HEK293 (cell line): ENCODE data around the gene GIGYF1.
A peak's percentile ranks its signal among the peaks of the same experiment; 100 is the strongest.

Experiments used
- CTCF ChIA-PET: fragments of 350-600 bp; formaldehyde crosslinking; extraction: SDS; loops from one replicate; lab custom pipeline; 2021; ENCODE audit warnings: antibody characterized with exemption; lab: Yijun Ruan, JAX
- POLR2A ChIA-PET: fragments of 300-600 bp; formaldehyde crosslinking; extraction: SDS; loops from one replicate; lab custom pipeline; 2020; ENCODE audit warnings: antibody characterized with exemption, inconsistent platforms; lab: Yijun Ruan, JAX
- H3K27ac ChIP-seq: fragments of 200-500 bp; sonication (Bioruptor generic); 2 replicates; pipeline ENCODE4 v1.5.1; 2014; ENCODE audit warnings: low read depth, low read length, control low read depth, inconsistent platforms; ENCODE audit errors: extremely low read depth
- H3K36me3 ChIP-seq, 2 experiments: fragments of 200-500 bp in 1 of 2; sonication (Bioruptor generic) in 1 of 2; 1 replicate in 1 of 2; 2 replicates in 1 of 2; pipeline ENCODE4 v1.5.1; 2014 to 2017; ENCODE audit warnings: inconsistent platforms in 2 of 2, low read length in 2 of 2; ENCODE audit not compliant: control insufficient read depth in 2 of 2, insufficient read depth in 1 of 2
- H3K4me1 ChIP-seq: fragments of 200-500 bp; sonication (Bioruptor generic); 2 replicates; pipeline ENCODE4 v1.5.1; 2014; ENCODE audit warnings: mild to moderate bottlenecking, low read length, inconsistent platforms; ENCODE audit not compliant: control insufficient read depth, insufficient read depth
- H3K4me3 ChIP-seq: 2 replicates; pipeline ENCODE4 v1.5.1; 2011; ENCODE audit warnings: low read depth, mild to moderate bottlenecking, control low read depth, low read length, moderate library complexity
- H3K9me3 ChIP-seq: fragments of 200-500 bp; sonication (Bioruptor generic); 2 replicates; pipeline ENCODE4 v1.5.1; 2014; ENCODE audit warnings: low read depth, low read length, inconsistent platforms; ENCODE audit not compliant: control insufficient read depth, insufficient read depth
- EGR2 ChIP-seq: fragments of 450-650 bp; formaldehyde crosslinking; IDR thresholded peaks from 2 replicates; pipeline ENCODE4 v1.5.1; 2016; ENCODE audit warnings: low read depth, missing biosample characterization, missing genetic modification characterization
- GLIS2 ChIP-seq: fragments of 450-650 bp; formaldehyde crosslinking; IDR thresholded peaks from 2 replicates; pipeline ENCODE4 v1.5.1; 2016; ENCODE audit warnings: missing biosample characterization, missing genetic modification characterization
- KLF10 ChIP-seq: fragments of 450-650 bp; IDR thresholded peaks from 2 replicates; pipeline ENCODE4 v1.5.1; 2018; ENCODE audit warnings: missing biosample characterization, mild to moderate bottlenecking, missing genetic modification characterization
- KLF7 ChIP-seq: fragments of 450-650 bp; formaldehyde crosslinking; IDR thresholded peaks from 2 replicates; pipeline ENCODE4 v1.5.1; 2016; ENCODE audit warnings: missing biosample characterization, missing genetic modification characterization, borderline replicate concordance
- KLF9 ChIP-seq: fragments of 450-650 bp; formaldehyde crosslinking; IDR thresholded peaks from 2 replicates; pipeline ENCODE4 v1.5.1; 2016; ENCODE audit warnings: missing biosample characterization, missing genetic modification characterization, low read depth
- SP7 ChIP-seq: fragments of 450-650 bp; formaldehyde crosslinking; IDR thresholded peaks from 2 replicates; pipeline ENCODE4 v1.5.1; 2016; ENCODE audit warnings: missing biosample characterization, missing genetic modification characterization
- ZBTB7A ChIP-seq: fragments of 450-650 bp; formaldehyde crosslinking; IDR thresholded peaks from 2 replicates; pipeline ENCODE4 v1.5.1; 2016; ENCODE audit warnings: low read depth, missing biosample characterization, missing genetic modification characterization
- ZEB2 ChIP-seq: fragments of 450-650 bp; formaldehyde crosslinking; IDR thresholded peaks from 2 replicates; pipeline ENCODE4 v1.5.1; 2016; ENCODE audit warnings: missing biosample characterization, missing genetic modification characterization
- ZFHX2 ChIP-seq: fragments of 450-650 bp; formaldehyde crosslinking; conservative IDR thresholded peaks from 2 replicates; pipeline ENCODE4 v1.5.1; 2016; ENCODE audit warnings: missing biosample characterization, missing genetic modification characterization
- ZFP41 ChIP-seq: fragments of 450-650 bp; formaldehyde crosslinking; IDR thresholded peaks from 2 replicates; pipeline ENCODE4 v1.5.1; 2016; ENCODE audit warnings: missing biosample characterization, missing genetic modification characterization, borderline replicate concordance
- ZIC2 ChIP-seq: fragments of 450-650 bp; formaldehyde crosslinking; IDR thresholded peaks from 2 replicates; pipeline ENCODE4 v1.5.1; 2016; ENCODE audit warnings: missing biosample characterization, missing genetic modification characterization
- ZNF174 ChIP-seq: fragments of 450-650 bp; formaldehyde crosslinking; IDR thresholded peaks from 2 replicates; pipeline ENCODE4 v1.5.0; 2017; ENCODE audit warnings: missing biosample characterization, mild to moderate bottlenecking, missing genetic modification characterization
- ZNF202 ChIP-seq: fragments of 450-650 bp; formaldehyde crosslinking; IDR thresholded peaks from 2 replicates; pipeline ENCODE4 v1.5.1; 2016; ENCODE audit warnings: missing biosample characterization, missing genetic modification characterization, borderline replicate concordance
- ZNF324 ChIP-seq: fragments of 450-650 bp; formaldehyde crosslinking; IDR thresholded peaks from 2 replicates; pipeline ENCODE4 v1.5.1; 2016; ENCODE audit warnings: missing biosample characterization, missing genetic modification characterization
- ZNF366 ChIP-seq: fragments of 450-650 bp; formaldehyde crosslinking; conservative IDR thresholded peaks from 2 replicates; pipeline ENCODE4 v1.5.1; 2016; ENCODE audit warnings: missing biosample characterization, missing genetic modification characterization
- ZNF426 ChIP-seq: fragments of 450-650 bp; formaldehyde crosslinking; IDR thresholded peaks from 2 replicates; pipeline ENCODE4 v1.5.1; 2017; ENCODE audit warnings: missing biosample characterization, missing genetic modification characterization, mild to moderate bottlenecking, inconsistent platforms, moderate library complexity
- ZNF433 ChIP-seq: fragments of 450-650 bp; formaldehyde crosslinking; IDR thresholded peaks from 2 replicates; pipeline ENCODE4 v1.5.1; 2016; ENCODE audit warnings: missing biosample characterization, missing genetic modification characterization, low read depth
- ZNF558 ChIP-seq: fragments of 450-650 bp; formaldehyde crosslinking; IDR thresholded peaks from 2 replicates; pipeline ENCODE4 v1.5.1; 2016; ENCODE audit warnings: missing biosample characterization, missing genetic modification characterization
- ZNF660 ChIP-seq: fragments of 450-650 bp; IDR thresholded peaks from 2 replicates; pipeline ENCODE4 v1.5.1; 2018; ENCODE audit warnings: missing biosample characterization, mild to moderate bottlenecking, missing genetic modification characterization
- ZNF707 ChIP-seq: fragments of 450-650 bp; formaldehyde crosslinking; IDR thresholded peaks from 2 replicates; pipeline ENCODE4 v1.5.1; 2016; ENCODE audit warnings: missing biosample characterization, missing genetic modification characterization
- ZNF768 ChIP-seq: fragments of 450-650 bp; formaldehyde crosslinking; IDR thresholded peaks from 2 replicates; pipeline ENCODE4 v1.5.1; 2018; ENCODE audit warnings: missing biosample characterization, mild to moderate bottlenecking, missing genetic modification characterization
- ZNF843 ChIP-seq: fragments of 450-650 bp; formaldehyde crosslinking; IDR thresholded peaks from 2 replicates; pipeline ENCODE4 v1.5.1; 2016; ENCODE audit warnings: missing biosample characterization, missing genetic modification characterization
- ZSCAN16 ChIP-seq: fragments of 450-650 bp; formaldehyde crosslinking; IDR thresholded peaks from 2 replicates; pipeline ENCODE4 v1.5.1; 2016; ENCODE audit warnings: missing biosample characterization, missing genetic modification characterization
- TF ChIP-seq, protein P1 (sequence below): fragments of 450-650 bp; formaldehyde crosslinking; IDR thresholded peaks from 2 replicates; pipeline ENCODE4 v1.5.1; 2016; ENCODE audit warnings: missing biosample characterization, missing genetic modification characterization
- TF ChIP-seq, protein P2 (sequence below): fragments of 450-650 bp; formaldehyde crosslinking; IDR thresholded peaks from 2 replicates; pipeline ENCODE4 v1.5.1; 2016; ENCODE audit warnings: missing biosample characterization, missing genetic modification characterization
- TF ChIP-seq, protein P3 (sequence below): fragments of 450-650 bp; formaldehyde crosslinking; IDR thresholded peaks from 2 replicates; pipeline ENCODE4 v1.5.1; 2016; ENCODE audit warnings: missing biosample characterization, missing genetic modification characterization
- TF ChIP-seq, protein P4 (sequence below): fragments of 450-650 bp; formaldehyde crosslinking; IDR thresholded peaks from 2 replicates; pipeline ENCODE4 v1.5.1; 2017; ENCODE audit warnings: missing biosample characterization, missing genetic modification characterization

The GIGYF1 gene

DNA sequence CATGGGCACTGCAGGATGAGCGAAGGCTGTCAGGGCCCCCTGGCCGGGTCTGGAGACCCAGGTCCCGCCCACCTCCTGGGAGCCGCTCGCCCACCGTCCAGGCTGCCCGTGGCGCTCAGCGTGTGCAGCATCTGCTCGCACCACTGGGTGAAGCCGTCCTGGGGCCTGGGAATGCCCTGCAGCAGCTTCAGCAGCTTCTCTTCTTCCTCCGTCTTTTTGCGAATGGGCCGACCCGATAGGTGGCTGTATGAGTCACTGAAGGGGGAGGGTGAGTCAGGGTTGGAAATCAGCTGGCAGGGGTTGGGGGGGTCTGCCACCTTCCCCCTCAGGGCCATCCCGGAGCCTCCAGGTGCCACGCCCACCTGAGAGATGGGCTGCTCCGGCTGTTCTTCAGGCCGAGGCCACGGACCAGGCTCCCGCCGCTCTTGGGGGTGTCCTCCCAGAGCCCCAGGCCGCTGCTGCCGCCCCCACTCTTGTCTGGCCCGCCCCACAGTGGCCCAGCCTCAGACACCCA, 11.8 kb downstream of the GIGYF1 start:
- 0 out of 2 replicates have a peak overlapping the region, but pooled peaks have one; percentile 2 for H3K27ac ChIP-seq
- no peak overlapping the region for H3K4me3 ChIP-seq
- ChIA-PET CTCF (interaction anchor here (0.6 to 8.4 kb wide), 4 partner anchors 9 to 682 kb away, joined by 3 to 77 read pairs (median 7); no protein-coding TSS in a partner anchor), POLR2A (interaction anchor here (1.4 kb wide), 1 partner anchor 10 kb away, joined by 5 read pairs; no protein-coding TSS in a partner anchor)
- H3K36me3 ChIP-seq = peaks cover 0 to 91% of the 10 kb centered on the region in 2 experiments; a peak in 2 of 3 replicates
- no peaks in the 10 kb centered on the region for H3K9me3 ChIP-seq
- peaks cover 6% of the 10 kb centered on the region; the same call in 1 of the 2 replicates for H3K4me1 ChIP-seq
- no peak for TF ChIP-seq ZNF707
- TF ChIP-seq ZEB2 (tag by site-specific recombination) = 0 out of 2 replicates have a peak, but pooled peaks have one; percentile 18
- TF ChIP-seq ZIC2 (tag by site-specific recombination) = peak; percentile 55
- TF ChIP-seq KLF10 (tag by site-specific recombination) = peak; percentile 69; the same call in 1 of the 2 replicates
- TF ChIP-seq ZBTB7A (tag by site-specific recombination) = no peak
- TF ChIP-seq ZNF426 (tag by site-specific recombination) = no peak
- TF ChIP-seq, protein P1, sequence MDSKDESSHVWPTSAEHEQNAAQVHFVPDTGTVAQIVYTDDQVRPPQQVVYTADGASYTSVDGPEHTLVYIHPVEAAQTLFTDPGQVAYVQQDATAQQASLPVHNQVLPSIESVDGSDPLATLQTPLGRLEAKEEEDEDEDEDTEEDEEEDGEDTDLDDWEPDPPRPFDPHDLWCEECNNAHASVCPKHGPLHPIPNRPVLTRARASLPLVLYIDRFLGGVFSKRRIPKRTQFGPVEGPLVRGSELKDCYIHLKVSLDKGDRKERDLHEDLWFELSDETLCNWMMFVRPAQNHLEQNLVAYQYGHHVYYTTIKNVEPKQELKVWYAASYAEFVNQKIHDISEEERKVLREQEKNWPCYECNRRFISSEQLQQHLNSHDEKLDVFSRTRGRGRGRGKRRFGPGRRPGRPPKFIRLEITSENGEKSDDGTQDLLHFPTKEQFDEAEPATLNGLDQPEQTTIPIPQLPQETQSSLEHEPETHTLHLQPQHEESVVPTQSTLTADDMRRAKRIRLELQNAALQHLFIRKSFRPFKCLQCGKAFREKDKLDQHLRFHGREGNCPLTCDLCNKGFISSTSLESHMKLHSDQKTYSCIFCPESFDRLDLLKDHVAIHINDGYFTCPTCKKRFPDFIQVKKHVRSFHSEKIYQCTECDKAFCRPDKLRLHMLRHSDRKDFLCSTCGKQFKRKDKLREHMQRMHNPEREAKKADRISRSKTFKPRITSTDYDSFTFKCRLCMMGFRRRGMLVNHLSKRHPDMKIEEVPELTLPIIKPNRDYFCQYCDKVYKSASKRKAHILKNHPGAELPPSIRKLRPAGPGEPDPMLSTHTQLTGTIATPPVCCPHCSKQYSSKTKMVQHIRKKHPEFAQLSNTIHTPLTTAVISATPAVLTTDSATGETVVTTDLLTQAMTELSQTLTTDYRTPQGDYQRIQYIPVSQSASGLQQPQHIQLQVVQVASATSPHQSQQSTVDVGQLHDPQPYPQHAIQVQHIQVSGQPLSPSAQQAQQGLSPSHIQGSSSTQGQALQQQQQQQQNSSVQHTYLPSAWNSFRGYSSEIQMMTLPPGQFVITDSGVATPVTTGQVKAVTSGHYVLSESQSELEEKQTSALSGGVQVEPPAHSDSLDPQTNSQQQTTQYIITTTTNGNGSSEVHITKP = peak; percentile 74
- TF ChIP-seq, protein P2, sequence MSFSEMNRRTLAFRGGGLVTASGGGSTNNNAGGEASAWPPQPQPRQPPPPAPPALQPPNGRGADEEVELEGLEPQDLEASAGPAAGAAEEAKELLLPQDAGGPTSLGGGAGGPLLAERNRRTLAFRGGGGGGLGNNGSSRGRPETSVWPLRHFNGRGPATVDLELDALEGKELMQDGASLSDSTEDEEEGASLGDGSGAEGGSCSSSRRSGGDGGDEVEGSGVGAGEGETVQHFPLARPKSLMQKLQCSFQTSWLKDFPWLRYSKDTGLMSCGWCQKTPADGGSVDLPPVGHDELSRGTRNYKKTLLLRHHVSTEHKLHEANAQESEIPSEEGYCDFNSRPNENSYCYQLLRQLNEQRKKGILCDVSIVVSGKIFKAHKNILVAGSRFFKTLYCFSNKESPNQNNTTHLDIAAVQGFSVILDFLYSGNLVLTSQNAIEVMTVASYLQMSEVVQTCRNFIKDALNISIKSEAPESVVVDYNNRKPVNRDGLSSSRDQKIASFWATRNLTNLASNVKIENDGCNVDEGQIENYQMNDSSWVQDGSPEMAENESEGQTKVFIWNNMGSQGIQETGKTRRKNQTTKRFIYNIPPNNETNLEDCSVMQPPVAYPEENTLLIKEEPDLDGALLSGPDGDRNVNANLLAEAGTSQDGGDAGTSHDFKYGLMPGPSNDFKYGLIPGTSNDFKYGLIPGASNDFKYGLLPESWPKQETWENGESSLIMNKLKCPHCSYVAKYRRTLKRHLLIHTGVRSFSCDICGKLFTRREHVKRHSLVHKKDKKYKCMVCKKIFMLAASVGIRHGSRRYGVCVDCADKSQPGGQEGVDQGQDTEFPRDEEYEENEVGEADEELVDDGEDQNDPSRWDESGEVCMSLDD (tag by site-specific recombination) = peak; percentile 38; the same call in 1 of the 2 replicates
- TF ChIP-seq ZNF768 (tag by site-specific recombination) = no peak
- TF ChIP-seq KLF9 (tag by site-specific recombination) = peak; percentile 76
- peak; percentile 68 for TF ChIP-seq ZFHX2 (tag by site-specific recombination)
- no peak for TF ChIP-seq ZNF660
- TF ChIP-seq SP7 = peak; percentile 37; the same call in 1 of the 2 replicates
- TF ChIP-seq ZNF433 = no peak
- TF ChIP-seq KLF7 (tag by site-specific recombination) = 0 out of 2 replicates have a peak, but pooled peaks have one; percentile 8
- no peak for TF ChIP-seq ZNF558 (tag by site-specific recombination)
- TF ChIP-seq, protein P3, sequence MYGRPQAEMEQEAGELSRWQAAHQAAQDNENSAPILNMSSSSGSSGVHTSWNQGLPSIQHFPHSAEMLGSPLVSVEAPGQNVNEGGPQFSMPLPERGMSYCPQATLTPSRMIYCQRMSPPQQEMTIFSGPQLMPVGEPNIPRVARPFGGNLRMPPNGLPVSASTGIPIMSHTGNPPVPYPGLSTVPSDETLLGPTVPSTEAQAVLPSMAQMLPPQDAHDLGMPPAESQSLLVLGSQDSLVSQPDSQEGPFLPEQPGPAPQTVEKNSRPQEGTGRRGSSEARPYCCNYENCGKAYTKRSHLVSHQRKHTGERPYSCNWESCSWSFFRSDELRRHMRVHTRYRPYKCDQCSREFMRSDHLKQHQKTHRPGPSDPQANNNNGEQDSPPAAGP = 0 out of 2 replicates have a peak, but pooled peaks have one; percentile 48
- TF ChIP-seq ZNF366 (tag by site-specific recombination) = 0 out of 2 replicates have a peak, but pooled peaks have one; percentile 29
- TF ChIP-seq EGR2 (tag by site-specific recombination) = peak; percentile 55
- TF ChIP-seq ZSCAN16 (tag by site-specific recombination) = no peak
- TF ChIP-seq, protein P4, sequence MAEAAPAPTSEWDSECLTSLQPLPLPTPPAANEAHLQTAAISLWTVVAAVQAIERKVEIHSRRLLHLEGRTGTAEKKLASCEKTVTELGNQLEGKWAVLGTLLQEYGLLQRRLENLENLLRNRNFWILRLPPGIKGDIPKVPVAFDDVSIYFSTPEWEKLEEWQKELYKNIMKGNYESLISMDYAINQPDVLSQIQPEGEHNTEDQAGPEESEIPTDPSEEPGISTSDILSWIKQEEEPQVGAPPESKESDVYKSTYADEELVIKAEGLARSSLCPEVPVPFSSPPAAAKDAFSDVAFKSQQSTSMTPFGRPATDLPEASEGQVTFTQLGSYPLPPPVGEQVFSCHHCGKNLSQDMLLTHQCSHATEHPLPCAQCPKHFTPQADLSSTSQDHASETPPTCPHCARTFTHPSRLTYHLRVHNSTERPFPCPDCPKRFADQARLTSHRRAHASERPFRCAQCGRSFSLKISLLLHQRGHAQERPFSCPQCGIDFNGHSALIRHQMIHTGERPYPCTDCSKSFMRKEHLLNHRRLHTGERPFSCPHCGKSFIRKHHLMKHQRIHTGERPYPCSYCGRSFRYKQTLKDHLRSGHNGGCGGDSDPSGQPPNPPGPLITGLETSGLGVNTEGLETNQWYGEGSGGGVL (tag by site-specific recombination) = peak; percentile 95
- TF ChIP-seq ZNF174 (tag by site-specific recombination) = no peak
- TF ChIP-seq ZNF202 (tag by site-specific recombination) = no peak
- no peak for TF ChIP-seq ZNF324 (tag by site-specific recombination)
- TF ChIP-seq GLIS2 (tag by site-specific recombination) = peak; percentile 73
- TF ChIP-seq ZFP41 (tag by site-specific recombination) = no peak
- TF ChIP-seq ZNF843 = no peak
